NCI-H748 treated with DMSO at 0.1 percent for 48 hours (cell line): ENCODE data around the gene TNN.

Experiments
- DNase-seq: peaks from one replicate; lab custom pipeline; 2025; lab: John Stamatoyannopoulos, UW

Gene TNN

GRCh38 chr1:175146529-175147213, 79.0 kb downstream of the TNN start:
- DNase-seq = no peak

GRCh38 chr1:175147569-175147968, 79.9 kb downstream of the TNN start:
- no peak for DNase-seq

GRCh38 chr1:175148068-175148467, 80.4 kb downstream of the TNN start:
- DNase-seq = no peak

- no peak for DNase-seq
Measured at GRCh38 chr1:175150596-175151319, 83.1 kb downstream of the TNN start.

GRCh38 chr1:175152006-175152652, 84.5 kb downstream of the TNN start:
- peak; percentile 10 for DNase-seq

GRCh38 chr1:175154629-175155472, 87.2 kb downstream of the TNN start:
- peak; percentile 28 for DNase-seq

- no peak for DNase-seq
Measured at GRCh38 chr1:175155473-175155856, 87.8 kb downstream of the TNN start.

- DNase-seq = no peak
Measured at GRCh38 chr1:175155936-175156335, 88.3 kb downstream of the TNN start.

- DNase-seq = no peak
Measured at GRCh38 chr1:175157200-175157599, 89.6 kb downstream of the TNN start.

GRCh38 chr1:175158170-175158591, 90.5 kb downstream of the TNN start:
- no peak for DNase-seq

- DNase-seq = no peak
Measured at GRCh38 chr1:175162955-175163354, 95.3 kb downstream of the TNN start.

GRCh38 chr1:175163702-175164101, 96.1 kb downstream of the TNN start:
- no peak for DNase-seq

- no peak for DNase-seq
Measured at GRCh38 chr1:175164751-175165150, 97.1 kb downstream of the TNN start.

- no peak for DNase-seq
Measured at GRCh38 chr1:175166746-175167145, 99.1 kb downstream of the TNN start.

- no peak for DNase-seq
Measured at GRCh38 chr1:175167861-175168260, 100.2 kb downstream of the TNN start.

- no peak for DNase-seq
Measured at GRCh38 chr1:175168782-175169181, 101.1 kb downstream of the TNN start.

GRCh38 chr1:175169286-175170018, 101.8 kb downstream of the TNN start:
- DNase-seq = peak; percentile 43

GRCh38 chr1:175171036-175171913, 103.6 kb downstream of the TNN start:
- DNase-seq = no peak

- DNase-seq = peak; percentile 70
Measured at GRCh38 chr1:175172503-175172902, 104.9 kb downstream of the TNN start.

GRCh38 chr1:175173531-175173930, 105.9 kb downstream of the TNN start:
- DNase-seq = no peak
